Dermis blood vessel endothelial cell (primary cell): ENCODE results near the gene IQCE. TPM values are rescaled to one million over a fixed set of nuclear protein-coding genes. Genes with fewer than 3 reads are reported as not detected.
A peak's percentile ranks its signal among the peaks of the same experiment; 100 is the strongest.
"Not testable (repeated sequence)": the region's sequence is repeated elsewhere in the genome, so short reads cannot be mapped to it uniquely, and the experiment has no call there.

Experiments used
- DNase-seq: peaks from one replicate; pipeline ENCODE4 v3.0.0; 2010
- total RNA-seq: library from RNA; depleted of rRNA; stranded (reverse); fragments of >200 nt; gene quantifications from 2 replicates; pipeline ENCODE4 v1.2.3, GENCODE V29; 2014

The IQCE gene
- total RNA-seq, 1 donor from 2014 or later: 6.0 TPM

DNA sequence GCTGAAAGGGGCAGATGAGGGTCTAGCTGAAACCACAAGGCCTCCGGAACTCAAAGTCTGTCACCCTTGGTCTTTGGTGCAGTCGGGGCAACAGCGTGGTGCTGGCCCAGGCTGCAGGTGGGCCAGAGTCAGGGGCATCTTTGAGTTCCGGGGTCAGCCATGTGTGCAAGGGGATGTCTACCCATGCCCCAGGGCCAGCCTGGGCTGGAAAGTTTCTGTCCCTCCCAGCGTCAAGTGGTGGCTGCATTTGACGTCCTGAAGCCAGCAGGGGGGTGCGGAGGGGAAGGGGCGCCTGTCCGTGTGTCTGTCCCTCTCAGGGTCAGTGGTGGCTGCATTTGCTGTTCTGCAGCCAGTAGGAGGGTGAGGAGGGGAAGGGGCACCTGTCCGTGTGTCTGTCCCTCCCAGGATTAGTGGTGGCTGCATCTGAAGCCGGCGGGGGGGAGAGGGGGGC is 4.1 kb upstream of the IQCE start:
- no peak for DNase-seq

- peak; percentile 94 for DNase-seq
These were observed 3.4 kb upstream of the IQCE start, which contains the start of gene BRAT1 for GRCh38 chr7:2555121-2556052. TSS of gene BRAT1 (minus strand) at chr7:2555524. CDS start at chr7:2554431, 1,093 bp downstream.

- DNase-seq: peak; percentile 31
These were observed 638 bp downstream of the IQCE start for GRCh38 chr7:2559283-2559950.

DNA sequence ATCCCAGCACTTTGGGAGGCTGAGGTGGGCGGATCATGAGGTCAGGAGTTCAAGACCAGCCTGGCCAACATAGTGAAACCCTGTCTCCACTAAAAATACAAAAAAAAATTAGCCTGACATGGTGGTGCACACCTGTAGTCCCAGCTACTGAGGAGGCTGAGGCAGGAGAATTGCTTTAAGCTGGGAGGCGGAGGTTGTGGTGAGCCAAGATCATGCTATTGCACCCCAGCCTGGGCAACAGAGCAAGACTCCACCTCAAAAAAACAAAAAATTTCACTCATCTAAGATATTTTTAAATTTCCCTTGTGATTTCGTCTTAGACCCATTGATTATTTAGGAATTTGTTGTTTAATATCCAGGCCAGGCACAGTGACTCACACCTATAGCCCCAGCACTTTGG is 5.2 kb downstream of the IQCE start:
- DNase-seq: not testable (repeated sequence)

- DNase-seq: no peak
These were observed 6.3 kb downstream of the IQCE start for GRCh38 chr7:2564970-2565540.

DNA sequence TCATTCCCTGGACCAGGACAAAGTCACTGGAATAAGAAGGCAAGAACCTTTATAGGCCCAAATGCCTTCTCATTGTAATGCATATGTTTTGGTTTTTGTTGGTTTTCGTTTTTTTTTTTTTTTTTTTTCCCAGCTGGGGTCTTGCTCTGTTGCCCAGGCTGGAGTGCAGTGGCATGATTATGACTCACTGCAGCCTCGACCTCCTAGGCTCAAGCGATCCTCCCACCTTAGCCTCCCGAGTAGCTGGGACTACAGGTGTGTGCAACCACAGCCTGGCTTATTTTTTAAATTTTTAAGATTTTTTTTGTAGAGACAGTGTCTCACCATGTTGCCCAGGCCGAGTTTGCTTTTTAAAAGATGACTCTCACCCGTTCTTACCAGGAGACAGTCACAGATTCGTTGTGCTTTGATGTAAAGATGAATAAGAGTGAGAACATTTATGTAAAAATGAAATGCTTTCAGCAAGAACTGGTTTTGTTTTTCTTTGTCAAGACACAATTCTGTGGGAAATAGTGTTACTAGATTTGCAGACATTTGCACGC is 7.6 kb downstream of the IQCE start:
- DNase-seq: no peak

DNA sequence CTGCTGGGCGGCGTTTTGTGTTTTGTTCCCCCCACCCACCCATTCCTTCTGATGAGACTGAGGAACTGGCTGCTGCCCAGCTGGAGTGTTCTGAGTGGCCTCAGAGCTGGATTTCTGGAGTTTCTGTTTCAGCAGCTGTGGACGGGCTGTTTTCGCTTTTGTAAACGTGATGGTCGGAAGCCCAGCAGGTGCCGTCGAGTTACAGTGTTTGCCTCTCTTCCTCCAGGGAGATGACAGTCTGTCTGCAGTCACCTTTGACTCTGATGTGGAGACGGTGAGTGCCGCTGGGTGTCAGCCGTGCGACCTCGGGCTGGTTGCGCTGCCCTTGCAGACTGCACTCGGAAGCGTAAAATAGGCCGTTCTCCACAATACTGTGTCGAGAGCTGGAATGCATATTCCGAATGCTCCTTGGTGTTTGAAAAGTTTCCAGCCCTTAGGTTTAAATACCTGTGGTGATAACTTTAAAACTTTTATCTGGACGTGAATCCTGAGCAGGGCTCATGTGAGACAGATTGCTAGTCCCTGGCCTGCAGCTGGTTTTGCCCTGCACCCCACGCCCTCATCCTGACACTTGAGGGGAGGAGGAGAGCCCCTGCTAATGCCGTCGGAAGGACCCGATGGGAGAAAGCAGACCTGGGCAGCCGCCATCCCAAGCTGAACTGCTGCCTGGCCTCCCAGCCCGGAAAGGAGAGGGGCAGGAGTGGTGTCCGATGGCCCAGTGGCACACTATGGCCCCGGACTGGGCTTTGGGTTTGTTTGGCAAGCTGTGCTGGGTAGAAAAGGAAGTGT is 8.3 kb downstream of the IQCE start:
- DNase-seq: no peak

- DNase-seq: peak; percentile 65
These were observed 9.0 kb downstream of the IQCE start for GRCh38 chr7:2567679-2568278.

- no peak for DNase-seq
These were observed 9.9 kb downstream of the IQCE start for GRCh38 chr7:2568521-2569223.

DNA sequence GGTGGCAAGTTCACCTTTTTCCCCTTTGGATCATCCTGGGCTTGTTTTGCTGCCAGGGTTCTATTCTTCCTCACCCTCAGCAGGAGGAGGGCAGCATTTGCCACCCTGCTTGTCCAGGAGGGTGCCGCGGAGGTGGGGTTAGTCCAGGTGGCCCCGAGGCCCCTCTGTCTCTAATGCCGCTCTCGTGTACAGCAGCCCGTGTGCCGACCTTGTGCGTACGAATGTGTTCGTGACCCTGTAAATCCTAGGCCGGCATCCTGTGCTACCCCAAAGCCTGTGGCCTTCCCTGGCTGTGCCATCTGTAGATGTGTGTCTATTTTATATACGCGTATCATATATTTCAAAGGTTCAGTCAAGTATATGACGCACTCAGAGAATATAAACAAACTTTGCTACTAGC is 10.6 kb downstream of the IQCE start:
- DNase-seq: no peak

GRCh38 chr7:2570021-2570420 is 11.2 kb downstream of the IQCE start:
- peak; percentile 37 for DNase-seq

DNA sequence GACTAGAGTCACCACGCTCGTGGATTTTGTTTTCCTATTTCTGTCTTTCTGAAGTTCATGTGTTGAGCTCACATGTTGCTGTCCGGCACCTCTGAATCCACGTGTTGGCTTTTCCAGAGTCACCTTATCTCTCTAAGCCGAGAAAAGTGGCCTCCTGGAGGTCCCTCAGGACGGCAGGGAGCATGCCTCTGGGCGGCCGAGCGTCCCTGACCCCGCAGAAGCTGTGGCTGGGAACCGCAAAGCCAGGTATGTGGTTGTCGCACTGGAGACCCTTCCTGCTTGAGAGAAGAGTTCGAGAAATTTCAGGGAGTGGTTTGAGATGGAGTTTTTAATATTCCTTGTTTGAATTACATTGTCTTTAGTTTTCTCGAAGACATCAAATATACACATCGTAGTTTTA is 12.6 kb downstream of the IQCE start:
- no peak for DNase-seq

- peak; percentile 49 for DNase-seq
These were observed 13.5 kb downstream of the IQCE start for GRCh38 chr7:2572101-2572842.

- no peak for DNase-seq
These were observed 15.0 kb downstream of the IQCE start for GRCh38 chr7:2573761-2574160.

DNA sequence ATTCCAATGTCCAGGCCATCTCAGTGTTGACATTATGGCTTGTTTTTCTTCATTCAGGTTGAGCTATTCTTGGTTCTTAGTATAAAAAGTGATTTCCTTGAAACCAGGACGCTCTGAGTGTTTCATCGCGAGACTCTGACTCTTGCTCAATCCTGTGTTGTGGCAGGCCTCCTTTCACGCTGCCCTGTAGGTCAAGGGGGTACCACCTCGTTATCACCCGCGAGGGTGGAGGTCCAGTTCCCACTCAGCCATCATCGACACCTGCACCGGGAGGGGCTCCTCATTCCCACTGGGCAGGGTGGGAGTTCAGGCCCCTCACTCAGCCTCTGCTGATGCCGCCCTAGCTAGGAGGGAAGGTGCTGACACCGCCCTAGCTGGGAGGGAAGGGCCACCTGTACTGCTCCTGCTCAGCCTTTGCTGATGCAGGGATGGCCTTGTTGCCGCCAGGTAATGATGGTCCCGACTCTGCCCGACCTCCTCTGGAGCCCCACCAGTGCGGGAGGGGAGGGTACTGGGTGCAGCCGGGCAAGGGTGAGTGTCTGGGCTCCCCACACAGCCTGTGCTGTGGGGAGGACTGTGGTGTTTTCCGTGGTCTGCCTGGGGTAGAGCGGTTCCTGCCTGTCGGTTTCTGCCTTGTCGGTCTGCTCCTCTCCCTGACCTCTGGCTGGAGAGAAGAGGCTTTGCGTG is 16.4 kb downstream of the IQCE start:
- DNase-seq: no peak

- no peak for DNase-seq
These were observed 17.1 kb downstream of the IQCE start for GRCh38 chr7:2575733-2576340.

DNA sequence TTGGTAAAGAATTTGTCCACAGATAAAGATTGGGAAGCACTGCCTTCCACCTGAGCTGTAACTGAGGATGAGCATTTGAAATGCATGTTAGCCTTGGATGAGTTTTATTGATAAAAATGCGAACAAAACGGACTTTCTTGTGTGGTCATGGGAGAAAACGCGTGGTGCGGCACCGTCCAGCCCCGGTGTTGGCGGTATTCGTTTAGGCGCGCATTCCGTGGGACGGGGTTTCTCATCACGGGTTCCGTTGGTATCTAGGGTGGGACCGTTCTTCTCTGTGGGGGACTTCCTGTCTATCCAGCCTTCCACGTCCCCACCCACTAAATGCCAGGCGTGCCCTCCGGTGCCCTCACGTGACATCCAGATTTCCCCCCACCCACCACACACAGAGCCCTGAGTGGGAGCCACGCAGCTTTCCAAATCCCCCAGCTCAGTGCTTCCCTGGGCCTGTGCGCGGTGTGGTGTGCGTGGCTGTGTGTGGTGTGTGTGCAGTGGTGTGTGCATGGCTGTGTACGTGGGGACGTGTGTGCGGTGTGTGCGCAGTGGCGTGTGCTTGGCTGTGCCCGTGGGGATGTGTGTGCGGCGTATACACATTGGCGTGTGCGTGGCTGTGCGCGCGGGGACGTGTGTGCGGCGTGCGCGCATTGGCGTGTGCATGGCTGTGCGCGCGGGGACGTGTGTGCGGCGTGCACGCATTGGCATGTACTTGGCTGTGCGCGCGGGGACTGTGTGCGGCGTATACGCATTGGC is 18.1 kb downstream of the IQCE start:
- DNase-seq: no peak

GRCh38 chr7:2577914-2578680 is 19.3 kb downstream of the IQCE start:
- no peak for DNase-seq
